Endometrial microvascular endothelial cells (primary cell): ENCODE measurements around the gene SMOC1. TPM values are rescaled to one million over a fixed set of nuclear protein-coding genes. Genes with fewer than 3 reads are reported as not detected.

ENCODE experiments used
- in situ Hi-C: cut with HindIII; loops from 2 replicates; pipeline ENCODE4 v1.10.0; 2017; ENCODE audit warnings: low sequenced_read_pairs, low pct_unique_long_range_greater_than_20kb; ENCODE audit errors: inconsistent ontology term
- total RNA-seq: library from RNA; depleted of rRNA; stranded (reverse); fragments of >200 nt; gene quantifications from one replicate; pipeline ENCODE4 v1.2.3, GENCODE V29; 2015; ENCODE audit errors: inconsistent ontology term

SMOC1 gene
- not detected for total RNA-seq

- in situ Hi-C loops, result no loop called here
Observed at GRCh38 chr14:69879175-69880043, at the start of gene SMOC1. SMOC1 (plus strand) TSS chr14:69879416; CDS start chr14:69879679, 263 bp downstream.

GRCh38 chr14:69838881-69839416, 40.3 kb upstream of the SMOC1 start:
- in situ Hi-C loops, result no loop called here

- in situ Hi-C loops, result no loop called here
Observed at GRCh38 chr14:69839661-69840060, 39.6 kb upstream of the SMOC1 start.

GRCh38 chr14:69841656-69842055, 37.6 kb upstream of the SMOC1 start:
- in situ Hi-C loops, result no loop called here

GRCh38 chr14:69842686-69843420, 36.4 kb upstream of the SMOC1 start:
- in situ Hi-C loops, result no loop called here

GRCh38 chr14:69844171-69844570, 35.0 kb upstream of the SMOC1 start:
- in situ Hi-C loops, result no loop called here

GRCh38 chr14:69845050-69845581, 34.1 kb upstream of the SMOC1 start:
- in situ Hi-C loops, result no loop called here

GRCh38 chr14:69845787-69846186, 33.4 kb upstream of the SMOC1 start:
- in situ Hi-C loops, result no loop called here

GRCh38 chr14:69848156-69848555, 31.1 kb upstream of the SMOC1 start:
- in situ Hi-C loops, result no loop called here

- in situ Hi-C loops, result no loop called here
Observed at GRCh38 chr14:69848903-69849391, 30.3 kb upstream of the SMOC1 start.

GRCh38 chr14:69850086-69850735, 29.0 kb upstream of the SMOC1 start:
- in situ Hi-C loops, result no loop called here

GRCh38 chr14:69850736-69851112, 28.5 kb upstream of the SMOC1 start:
- in situ Hi-C loops, result no loop called here

- in situ Hi-C loops, result no loop called here
Observed at GRCh38 chr14:69852531-69853321, 26.5 kb upstream of the SMOC1 start.

- in situ Hi-C loops, result no loop called here
Observed at GRCh38 chr14:69853774-69854173, 25.4 kb upstream of the SMOC1 start.

- in situ Hi-C loops, result no loop called here
Observed at GRCh38 chr14:69854598-69854997, 24.6 kb upstream of the SMOC1 start.

GRCh38 chr14:69855180-69855832, 23.9 kb upstream of the SMOC1 start:
- in situ Hi-C loops, result no loop called here

GRCh38 chr14:69858801-69859200, 20.4 kb upstream of the SMOC1 start:
- in situ Hi-C loops, result no loop called here

- in situ Hi-C loops, result no loop called here
Observed at GRCh38 chr14:69859591-69859990, 19.6 kb upstream of the SMOC1 start.
